ENCODE data around the gene CYTH3. TPM values are rescaled to one million over a fixed set of nuclear protein-coding genes. Genes with fewer than 3 reads are reported as not detected.

The CYTH3 gene
- total and polyA plus RNA-seq, 9 of the 15 experiments (the other 6 are each of a cell fraction or from before 2014, with no cell fraction given) = 0.25 to 15.2 (median 11.4) TPM

DNA sequence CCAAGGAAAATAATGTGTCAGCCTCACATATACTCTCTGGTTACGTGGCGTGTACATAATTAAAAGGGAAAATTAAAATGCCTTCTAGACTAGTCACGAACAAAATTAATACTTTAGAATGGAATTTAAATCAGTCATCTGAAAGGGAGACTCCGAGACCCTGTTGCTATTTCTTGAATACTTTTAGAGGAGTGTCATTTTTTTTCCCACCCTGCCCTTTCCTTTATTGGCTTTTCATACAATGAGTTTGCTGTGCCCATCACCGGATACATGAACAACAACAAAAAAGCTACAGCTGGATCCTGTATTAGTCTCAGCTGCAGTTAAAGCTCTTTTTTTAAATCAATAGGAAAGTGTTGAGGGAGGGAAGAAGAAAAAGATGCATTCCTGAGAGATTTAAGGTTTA, 20.1 kb downstream of the CYTH3 start:
- CTCF ChIA-PET (ENCODE audit: low intra/inter-chr PET ratio) = no interaction called here

More for the DNA sequence above, 20.1 kb downstream of the CYTH3 start:
- in situ Hi-C loops (cut with MboI) (no loop called here), intact Hi-C loops (cut with micrococcal nuclease) (no loop called here)
- Histone ChIP-seq H3K4me3 (no peak overlapping the region), H3K4me1 (replicated peaks in 1 of 2; ENCODE audit: control insufficient read depth in 2 of 2, insufficient read depth in 2 of 2, low read length in 2 of 2) (peaks cover 4 to 11% of the 10 kb centered on the region in 2 experiments; a peak in 4 of 5 replicates), H3K36me3 (ENCODE audit: control insufficient read depth, insufficient read depth, low read length) (no peaks in the 10 kb centered on the region), H4K20me1 (replicated peaks; ENCODE audit: control insufficient read depth, insufficient read depth, low read length) (no peaks in the 10 kb centered on the region; the same call in 1 of the 2 replicates), H3K27ac (ENCODE audit: extremely low read depth, low read depth, low read length) (no peak overlapping the region), H3K79me2 (ENCODE audit: control insufficient read depth, insufficient read depth, low read length) (peaks cover 35% of the 10 kb centered on the region), H3K4me2 (ENCODE audit: insufficient read depth, low read length) (no peak overlapping the region), H3K9me1 (ENCODE audit: control insufficient read depth, insufficient read depth, low read length) (no peaks in the 10 kb centered on the region), H3K27me3 (ENCODE audit: control insufficient read depth in 2 of 2, insufficient read depth in 2 of 2, low read length in 2 of 2) (no peaks in the 10 kb centered on the region), H2AFZ (ENCODE audit: low read depth, low read length) (no peak overlapping the region), H3K9me3 (replicated peaks; ENCODE audit: control insufficient read depth, insufficient read depth, low read depth, low read length) (no peaks in the 10 kb centered on the region), H3K9ac (ENCODE audit: insufficient read depth in 1 of 2, low read depth in 2 of 2, low read length in 2 of 2) (no peak overlapping the region)
- BruUV-seq (replicated peaks) = no TSS peak
- 91% methylated on average over 5 of the region's 5 CpGs for WGBS (ENCODE audit: insufficient coverage, low coverage, missing lambda C conversion rate)
- no peak for FAIRE-seq
- POLR2A ChIA-PET = no interaction called here
- no peak for ATAC-seq
- no peak for DNase-seq (ENCODE audit: extremely low read depth in 1 of 4, low spot score in 3 of 4)
- no peak for TF ChIP-seq SMAD1 (IDR thresholded peaks at IDR 0.05; ENCODE audit: low read depth, low read length, partially characterized antibody)
- TF ChIP-seq TAL1 (IDR thresholded peaks at IDR 0.05) = no peak
- TF ChIP-seq, protein P1, sequence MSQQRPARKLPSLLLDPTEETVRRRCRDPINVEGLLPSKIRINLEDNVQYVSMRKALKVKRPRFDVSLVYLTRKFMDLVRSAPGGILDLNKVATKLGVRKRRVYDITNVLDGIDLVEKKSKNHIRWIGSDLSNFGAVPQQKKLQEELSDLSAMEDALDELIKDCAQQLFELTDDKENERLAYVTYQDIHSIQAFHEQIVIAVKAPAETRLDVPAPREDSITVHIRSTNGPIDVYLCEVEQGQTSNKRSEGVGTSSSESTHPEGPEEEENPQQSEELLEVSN (IDR thresholded peaks at IDR 0.05; ENCODE audit: borderline replicate concordance in 1 of 2, extremely low read depth in 1 of 2, insufficient read depth in 1 of 2, insufficient read length in 1 of 2, low read depth in 1 of 2, low read length in 1 of 2, poor library complexity in 1 of 2, severe bottlenecking in 1 of 2) = no peak
- TF ChIP-seq NFYB (IDR thresholded peaks at IDR 0.05; ENCODE audit: extremely low read depth, insufficient read length) = no peak
- TF ChIP-seq ZNF584 (CRISPR knock-in tag; IDR thresholded peaks at IDR 0.05; ENCODE audit: low read depth) = no peak
- no peak for TF ChIP-seq HDAC8 (tag; IDR thresholded peaks at IDR 0.05)
- no peak for TF ChIP-seq FOXO4 (CRISPR knock-in tag; IDR thresholded peaks at IDR 0.05)
- TF ChIP-seq, protein P2, sequence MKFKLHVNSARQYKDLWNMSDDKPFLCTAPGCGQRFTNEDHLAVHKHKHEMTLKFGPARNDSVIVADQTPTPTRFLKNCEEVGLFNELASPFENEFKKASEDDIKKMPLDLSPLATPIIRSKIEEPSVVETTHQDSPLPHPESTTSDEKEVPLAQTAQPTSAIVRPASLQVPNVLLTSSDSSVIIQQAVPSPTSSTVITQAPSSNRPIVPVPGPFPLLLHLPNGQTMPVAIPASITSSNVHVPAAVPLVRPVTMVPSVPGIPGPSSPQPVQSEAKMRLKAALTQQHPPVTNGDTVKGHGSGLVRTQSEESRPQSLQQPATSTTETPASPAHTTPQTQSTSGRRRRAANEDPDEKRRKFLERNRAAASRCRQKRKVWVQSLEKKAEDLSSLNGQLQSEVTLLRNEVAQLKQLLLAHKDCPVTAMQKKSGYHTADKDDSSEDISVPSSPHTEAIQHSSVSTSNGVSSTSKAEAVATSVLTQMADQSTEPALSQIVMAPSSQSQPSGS (CRISPR knock-in tag; IDR thresholded peaks at IDR 0.05) = no peak
- TF ChIP-seq HMGN3 (IDR thresholded peaks at IDR 0.05; ENCODE audit: borderline replicate concordance, extremely low read depth, insufficient read length, low read depth, low read length) = no peak
- TF ChIP-seq KAT7 (CRISPR knock-in tag; IDR thresholded peaks at IDR 0.05; ENCODE audit: borderline replicate concordance) = no peak
- TF ChIP-seq TAF9B (IDR thresholded peaks at IDR 0.05; ENCODE audit: partially characterized antibody) = no peak
- no peak for TF ChIP-seq SMARCA4 (IDR thresholded peaks at IDR 0.05)
- TF ChIP-seq PCBP2 (IDR thresholded peaks at IDR 0.05; ENCODE audit: low read depth, low read length, poor library complexity, severe bottlenecking) = no peak
- TF ChIP-seq ZSCAN29 (IDR thresholded peaks at IDR 0.05) = no peak

Measured in K562 (cell line).